Lung (tissue), 12 donors: ENCODE results near the gene DCDC1. TPM values are rescaled to one million over a fixed set of nuclear protein-coding genes. Genes with fewer than 3 reads are reported as not detected.

Experiments
- ATAC-seq: fragments of 200-7000 bp; cut with Tn5 transposase; one replicate; pipeline ENCODE4 v1.9.1; 2020; ENCODE audit warnings: moderate number of reproducible peaks; ENCODE audit not compliant: insufficient read depth, low FRiP score
- DNase-seq, 3 donors: peaks; one replicate each; pipeline ENCODE4 v3.0.0-alpha.2; 2013 to 2017
- H3K27ac ChIP-seq, 2 donors: one replicate each; pipeline ENCODE4 v1.5.1; 2013; ENCODE audit warnings: mild to moderate bottlenecking in 2 of 2, moderate library complexity in 2 of 2, control low read depth in 1 of 2, inconsistent platforms in 1 of 2, low read depth in 1 of 2, low read length in 1 of 2
- H3K27me3 ChIP-seq, 3 donors: one replicate each; pipeline ENCODE4 v1.5.1; 2013; ENCODE audit warnings: low read length in 2 of 3; ENCODE audit not compliant: control insufficient read depth in 3 of 3, insufficient read depth in 3 of 3
- H3K36me3 ChIP-seq, 4 donors: one replicate each; pipeline ENCODE4 v1.5.1; 2013; ENCODE audit warnings: low read length in 4 of 4, mild to moderate bottlenecking in 1 of 4, moderate library complexity in 1 of 4; ENCODE audit not compliant: control insufficient read depth in 4 of 4, insufficient read depth in 4 of 4
- H3K4me1 ChIP-seq, 5 donors: one replicate each; pipeline ENCODE4 v1.5.1; 2013; ENCODE audit warnings: low read length in 5 of 5, mild to moderate bottlenecking in 2 of 5, moderate library complexity in 1 of 5; ENCODE audit not compliant: control insufficient read depth in 5 of 5, insufficient read depth in 5 of 5
- H3K4me3 ChIP-seq: one replicate; pipeline ENCODE4 v1.5.1; 2013; ENCODE audit warnings: mild to moderate bottlenecking, control low read depth, moderate library complexity
- H3K9ac ChIP-seq, 2 donors: one replicate each; pipeline ENCODE4 v1.5.1; 2013; ENCODE audit warnings: low read length in 2 of 2, control low read depth in 1 of 2; ENCODE audit not compliant: insufficient read depth in 1 of 2
- H3K9me3 ChIP-seq, 4 donors: one replicate each; pipeline ENCODE4 v1.5.1; 2013; ENCODE audit warnings: low read length in 3 of 4, mild to moderate bottlenecking in 1 of 4, moderate library complexity in 1 of 4; ENCODE audit not compliant: control insufficient read depth in 4 of 4, insufficient read depth in 3 of 4
- WGBS, 2 donors: extraction: QIAGEN DNeasy Blood & Tissue Kit; methylation state at CpG; one replicate each; pipeline ENCODE4 v1.1.7; 2013; 5-methylcytosine and 5-hydroxymethylcytosine counted together
- polyA plus RNA-seq, 2 donors: library from polyadenylated mRNA; stranded (reverse); fragments of 200-250 nt; gene quantifications; one replicate each; pipeline ENCODE4 v1.2.1, GENCODE V29; 2013
- total RNA-seq, 2 donors: library from RNA; depleted of rRNA in 1 of 2; stranded (reverse); fragments of >200 nt in 1 of 2; gene quantifications; one replicate each; pipeline ENCODE4 v1.2.1, GENCODE V29; 2014 to 2021
- TF ChIP-seq, protein P1 (sequence below): IDR thresholded peaks from 2 replicates; pipeline ENCODE4 v1.5.1; 2012; ENCODE audit warnings: mild to moderate bottlenecking; ENCODE audit errors: control extremely low read depth, extremely low read depth
- donor health status: control.
- donor health status: control.
- donor health status: Bipolar disorder and iron deficiency.
- donor health status: healthy.
- donor health status: DM: yes; HTN: yes; CAD: no.

The DCDC1 gene
- total and polyA plus RNA-seq, 4 donors, result 0.47 to 20.6 (median 4.7) TPM

DNA sequence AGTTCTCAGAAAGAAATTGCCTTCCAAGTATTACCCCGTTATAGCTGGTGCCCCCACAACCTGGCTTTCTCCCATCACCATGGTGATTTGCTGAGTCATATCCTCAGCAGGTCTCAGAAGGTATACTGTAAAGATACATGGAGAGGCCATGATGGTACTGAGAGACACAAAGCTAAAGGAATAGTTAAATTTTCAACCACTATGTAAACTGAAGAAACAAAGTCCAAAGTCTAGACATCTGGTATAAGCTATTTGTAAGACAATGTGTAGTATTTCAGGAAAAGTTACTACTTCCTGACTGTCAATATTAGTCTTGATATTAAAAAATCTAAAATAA is 377.1 kb downstream of the DCDC1 start:
- 17 to 28% methylated on average over 1 of the region's 1 CpG for WGBS, 2 donors
- ATAC-seq (no peak), DNase-seq (no peak)
- no peak overlapping the region for H3K27ac ChIP-seq
- no peaks in the 10 kb centered on the region for H3K36me3 ChIP-seq
- no peaks in the 10 kb centered on the region for H3K4me1 ChIP-seq
- no peaks in the 10 kb centered on the region for H3K9me3 ChIP-seq
- no peak overlapping the region for H3K4me3 ChIP-seq
- H3K9ac ChIP-seq, result no peak overlapping the region
- H3K27me3 ChIP-seq, result no peaks in the 10 kb centered on the region
- TF ChIP-seq, protein P1, sequence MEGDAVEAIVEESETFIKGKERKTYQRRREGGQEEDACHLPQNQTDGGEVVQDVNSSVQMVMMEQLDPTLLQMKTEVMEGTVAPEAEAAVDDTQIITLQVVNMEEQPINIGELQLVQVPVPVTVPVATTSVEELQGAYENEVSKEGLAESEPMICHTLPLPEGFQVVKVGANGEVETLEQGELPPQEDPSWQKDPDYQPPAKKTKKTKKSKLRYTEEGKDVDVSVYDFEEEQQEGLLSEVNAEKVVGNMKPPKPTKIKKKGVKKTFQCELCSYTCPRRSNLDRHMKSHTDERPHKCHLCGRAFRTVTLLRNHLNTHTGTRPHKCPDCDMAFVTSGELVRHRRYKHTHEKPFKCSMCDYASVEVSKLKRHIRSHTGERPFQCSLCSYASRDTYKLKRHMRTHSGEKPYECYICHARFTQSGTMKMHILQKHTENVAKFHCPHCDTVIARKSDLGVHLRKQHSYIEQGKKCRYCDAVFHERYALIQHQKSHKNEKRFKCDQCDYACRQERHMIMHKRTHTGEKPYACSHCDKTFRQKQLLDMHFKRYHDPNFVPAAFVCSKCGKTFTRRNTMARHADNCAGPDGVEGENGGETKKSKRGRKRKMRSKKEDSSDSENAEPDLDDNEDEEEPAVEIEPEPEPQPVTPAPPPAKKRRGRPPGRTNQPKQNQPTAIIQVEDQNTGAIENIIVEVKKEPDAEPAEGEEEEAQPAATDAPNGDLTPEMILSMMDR, result no peak

DNA sequence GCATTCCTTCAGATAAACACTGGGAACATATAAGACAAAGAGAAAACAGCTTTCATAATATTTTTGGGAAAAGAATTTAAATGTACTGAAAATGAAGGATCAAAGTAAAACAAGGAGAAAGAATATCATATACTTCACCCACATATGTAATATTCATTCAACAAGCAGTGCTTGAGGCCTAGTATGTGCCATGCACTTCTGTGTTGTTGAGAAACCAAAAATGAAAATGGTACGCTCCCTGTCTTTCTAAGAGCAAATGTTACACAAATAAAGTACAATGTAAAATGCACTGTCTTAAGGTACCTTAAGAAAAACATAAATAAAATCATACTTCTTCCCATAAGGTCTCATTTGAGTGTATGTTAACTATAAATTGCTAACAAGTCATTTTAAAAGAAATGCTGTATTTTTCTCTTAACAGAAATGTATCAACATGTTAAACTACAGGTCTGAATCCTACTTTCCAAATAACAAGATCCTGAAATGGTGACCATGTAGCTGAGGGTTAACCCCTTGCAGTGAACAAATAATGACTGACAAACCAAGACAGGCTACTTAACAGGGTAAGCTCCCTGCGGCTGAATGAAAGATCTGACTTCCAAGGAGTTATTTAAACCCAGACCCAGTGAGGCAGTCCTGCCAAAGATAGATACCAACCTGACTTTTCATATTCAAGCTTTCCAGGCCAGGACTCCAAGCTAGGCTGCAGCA is 377.6 kb downstream of the DCDC1 start:
- H3K4me3 ChIP-seq, result no peak overlapping the region
- ATAC-seq (no peak), DNase-seq (no peak)
- no peak overlapping the region for H3K27ac ChIP-seq
- WGBS, 2 donors, result 85 to 94% methylated on average over 2 of the region's 2 CpGs
- no peak overlapping the region for H3K9ac ChIP-seq
- no peaks in the 10 kb centered on the region for H3K4me1 ChIP-seq
- no peaks in the 10 kb centered on the region for H3K9me3 ChIP-seq
- TF ChIP-seq, protein P1, result no peak
- H3K27me3 ChIP-seq, result no peaks in the 10 kb centered on the region
- H3K36me3 ChIP-seq, result no peaks in the 10 kb centered on the region

DNA sequence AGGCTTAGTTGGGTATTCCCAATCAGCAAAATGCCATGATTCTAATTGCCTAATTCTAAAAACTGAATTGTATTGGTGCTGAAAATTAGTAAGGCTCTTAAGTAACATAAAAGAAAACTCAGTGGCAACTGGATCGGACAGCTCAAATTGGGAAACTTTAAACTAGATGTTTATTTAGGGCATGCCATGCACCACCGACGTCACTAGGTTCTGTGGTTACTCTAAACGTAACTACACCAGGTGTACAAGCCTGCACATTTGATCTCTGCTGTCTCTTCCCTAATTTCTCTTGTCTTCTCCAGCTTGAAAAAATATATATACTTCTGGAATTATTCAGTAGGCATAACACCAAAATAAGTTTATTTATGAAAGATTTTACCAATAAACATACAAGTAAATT is 378.2 kb downstream of the DCDC1 start:
- no peak for DNase-seq
- Histone ChIP-seq H3K27ac (no peak overlapping the region), H3K9me3 (no peaks in the 10 kb centered on the region), H3K4me1 (no peaks in the 10 kb centered on the region), H3K27me3 (no peaks in the 10 kb centered on the region), H3K4me3 (no peak overlapping the region), H3K36me3 (no peaks in the 10 kb centered on the region), H3K9ac (no peak overlapping the region)
- 79 to 89% methylated on average over 4 of the region's 4 CpGs for WGBS, 2 donors
- ATAC-seq, result no peak
- TF ChIP-seq, protein P1, result no peak
